Peyer's patch (tissue), 4 donors: ENCODE measurements around the gene RASGRP4. TPM values are rescaled to one million over a fixed set of nuclear protein-coding genes. Genes with fewer than 3 reads are reported as not detected.

Source experiments
- DNase-seq, 3 donors: peaks; one replicate each; pipeline ENCODE4 v3.0.0-alpha.2; 2017 to 2019
- H3K27ac ChIP-seq, 4 donors: fragments of 200-600 bp; sonication (generic); one replicate each; pipeline ENCODE4 v1.5.1; 2016 to 2019
- H3K27me3 ChIP-seq, 2 donors: fragments of 200-600 bp; sonication (generic); one replicate each; pipeline ENCODE4 v1.5.1; 2019
- H3K36me3 ChIP-seq, 3 donors: fragments of 200-600 bp; sonication (generic); one replicate each; pipeline ENCODE4 v1.5.1; 2016 to 2019
- H3K4me1 ChIP-seq, 4 donors: fragments of 200-600 bp; sonication (generic); one replicate each; pipeline ENCODE4 v1.5.1; 2016 to 2019
- H3K4me3 ChIP-seq, 4 donors: fragments of 200-600 bp; sonication (generic); 1 replicate in 3 of 4; 2 replicates in 1 of 4; pipeline ENCODE4 v1.5.1; 2016 to 2019; ENCODE audit warnings: mild to moderate bottlenecking in 1 of 4
- H3K9me3 ChIP-seq, 4 donors: fragments of 200-600 bp; sonication (generic); one replicate each; pipeline ENCODE4 v1.5.1; 2016 to 2019; ENCODE audit warnings: mild to moderate bottlenecking in 1 of 4
- POLR2A ChIP-seq, 2 donors: fragments of 450-650 bp; IDR thresholded peaks; one replicate each; pipeline ENCODE4 v1.5.1; 2017; ENCODE audit warnings: antibody characterized with exemption in 2 of 2, mild to moderate bottlenecking in 2 of 2, moderate library complexity in 2 of 2
- total RNA-seq, 4 donors: library from RNA; depleted of rRNA; stranded (reverse); fragments of >200 nt; gene quantifications; one replicate each; pipeline ENCODE4 v1.1.0, GENCODE V29; 2016
- TF ChIP-seq, protein P1 (sequence below), 6 experiments: fragments of 450-650 bp in 4 of 6; fragments of 200-600 bp in 2 of 6; sonication (generic) in 1 of 6; IDR thresholded peaks; one replicate each; pipeline ENCODE4 v1.5.1; 2017 to 2019; ENCODE audit warnings: antibody characterized with exemption in 6 of 6, mild to moderate bottlenecking in 3 of 6, moderate library complexity in 1 of 6

Gene RASGRP4
- total RNA-seq, 4 donors from 2014 or later, result 0.70 to 9.1 (median 1.7) TPM

DNA sequence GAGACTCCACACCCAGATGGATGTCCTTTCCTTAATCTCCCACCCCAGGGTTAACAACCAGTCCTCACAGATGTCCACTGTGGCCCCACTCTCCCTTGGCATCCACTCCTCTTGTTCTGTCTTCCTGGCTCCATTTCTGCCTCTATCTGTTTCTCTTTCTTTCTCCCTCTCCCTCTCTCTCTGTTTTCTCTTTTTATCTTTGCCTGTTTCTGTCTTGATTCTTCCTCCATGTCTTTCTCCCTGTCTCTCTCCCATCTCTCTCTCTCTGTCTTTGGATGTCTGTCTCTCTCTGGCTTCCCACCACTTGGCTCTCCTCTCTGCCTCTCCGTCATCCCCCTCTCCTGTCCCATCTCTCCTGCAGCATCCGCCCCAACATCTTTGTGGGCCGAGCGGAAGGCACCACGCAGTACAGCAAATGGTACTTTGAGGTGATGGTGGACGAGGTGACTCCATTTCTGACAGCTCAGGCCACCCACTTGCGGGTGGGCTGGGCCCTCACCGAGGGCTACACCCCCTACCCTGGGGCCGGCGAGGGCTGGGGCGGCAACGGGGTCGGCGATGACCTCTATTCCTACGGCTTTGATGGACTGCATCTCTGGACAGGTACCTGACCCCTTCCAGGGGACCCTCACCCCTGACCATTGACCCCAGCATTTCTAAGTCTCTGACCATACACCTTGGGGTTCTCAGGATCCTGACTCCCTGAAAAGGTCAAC lies 31.8 kb upstream of the RASGRP4 start:
- Histone ChIP-seq H3K27me3 (no peaks in the 10 kb centered on the region), H3K4me1 (no peaks in the 10 kb centered on the region), H3K9me3 (no peaks in the 10 kb centered on the region), H3K4me3 (no peak overlapping the region), H3K36me3 (no peaks in the 10 kb centered on the region), H3K27ac (no peak overlapping the region)
- no peak for DNase-seq
- TF ChIP-seq, protein P1, sequence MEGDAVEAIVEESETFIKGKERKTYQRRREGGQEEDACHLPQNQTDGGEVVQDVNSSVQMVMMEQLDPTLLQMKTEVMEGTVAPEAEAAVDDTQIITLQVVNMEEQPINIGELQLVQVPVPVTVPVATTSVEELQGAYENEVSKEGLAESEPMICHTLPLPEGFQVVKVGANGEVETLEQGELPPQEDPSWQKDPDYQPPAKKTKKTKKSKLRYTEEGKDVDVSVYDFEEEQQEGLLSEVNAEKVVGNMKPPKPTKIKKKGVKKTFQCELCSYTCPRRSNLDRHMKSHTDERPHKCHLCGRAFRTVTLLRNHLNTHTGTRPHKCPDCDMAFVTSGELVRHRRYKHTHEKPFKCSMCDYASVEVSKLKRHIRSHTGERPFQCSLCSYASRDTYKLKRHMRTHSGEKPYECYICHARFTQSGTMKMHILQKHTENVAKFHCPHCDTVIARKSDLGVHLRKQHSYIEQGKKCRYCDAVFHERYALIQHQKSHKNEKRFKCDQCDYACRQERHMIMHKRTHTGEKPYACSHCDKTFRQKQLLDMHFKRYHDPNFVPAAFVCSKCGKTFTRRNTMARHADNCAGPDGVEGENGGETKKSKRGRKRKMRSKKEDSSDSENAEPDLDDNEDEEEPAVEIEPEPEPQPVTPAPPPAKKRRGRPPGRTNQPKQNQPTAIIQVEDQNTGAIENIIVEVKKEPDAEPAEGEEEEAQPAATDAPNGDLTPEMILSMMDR (IDR thresholded peaks at IDR 0.05), result no peak
- TF ChIP-seq POLR2A (IDR thresholded peaks at IDR 0.05), result no peak

DNA sequence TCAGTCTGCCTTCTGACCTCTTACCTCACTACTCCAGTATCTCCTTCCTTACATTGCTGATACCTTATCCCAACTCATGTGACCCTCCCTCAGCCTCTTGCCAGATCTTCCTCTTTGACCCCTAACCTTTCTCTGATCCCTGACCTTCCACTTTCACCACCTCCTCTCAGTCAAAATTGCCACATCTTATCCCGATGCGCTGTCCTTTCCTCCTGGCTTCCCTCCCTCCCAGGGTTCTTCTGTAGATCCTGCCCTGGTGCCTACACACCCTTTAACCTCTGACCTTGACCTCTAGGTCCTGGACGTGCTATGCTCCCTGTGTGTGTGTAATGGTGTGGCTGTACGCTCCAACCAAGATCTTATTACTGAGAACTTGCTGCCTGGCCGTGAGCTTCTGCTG lies 31.2 kb upstream of the RASGRP4 start:
- Histone ChIP-seq H3K27ac (no peak overlapping the region), H3K36me3 (no peaks in the 10 kb centered on the region), H3K27me3 (no peaks in the 10 kb centered on the region), H3K9me3 (no peaks in the 10 kb centered on the region), H3K4me1 (no peaks in the 10 kb centered on the region), H3K4me3 (no peak overlapping the region)
- DNase-seq, result no peak
- TF ChIP-seq POLR2A (IDR thresholded peaks at IDR 0.05), result no peak
- TF ChIP-seq, protein P1 (IDR thresholded peaks at IDR 0.05), result no peak

DNA sequence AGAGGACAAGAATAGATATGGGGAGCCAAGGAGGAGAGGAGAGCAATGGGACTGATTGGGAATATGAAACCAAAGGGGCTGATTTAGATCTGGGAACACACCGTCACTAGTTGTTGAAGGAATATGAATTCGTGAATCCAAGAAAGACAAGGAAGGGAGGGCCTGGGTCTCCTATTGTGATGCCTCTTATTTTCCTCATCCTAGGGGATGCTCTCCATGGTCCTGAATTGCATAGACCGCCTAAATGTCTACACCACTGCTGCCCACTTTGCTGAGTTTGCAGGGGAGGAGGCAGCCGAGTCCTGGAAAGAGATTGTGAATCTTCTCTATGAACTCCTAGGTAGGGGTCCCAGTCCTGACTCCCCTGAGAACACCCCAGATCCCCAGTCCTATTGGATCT lies 29.0 kb upstream of the RASGRP4 start:
- no peaks in the 10 kb centered on the region for H3K9me3 ChIP-seq
- no peak overlapping the region for H3K27ac ChIP-seq
- TF ChIP-seq, protein P1 (IDR thresholded peaks at IDR 0.05), result no peak
- TF ChIP-seq POLR2A (IDR thresholded peaks at IDR 0.05), result no peak
- H3K4me3 ChIP-seq, result no peak overlapping the region
- no peak for DNase-seq
- no peaks in the 10 kb centered on the region for H3K4me1 ChIP-seq
- H3K36me3 ChIP-seq, result no peaks in the 10 kb centered on the region
- H3K27me3 ChIP-seq, result no peaks in the 10 kb centered on the region

DNA sequence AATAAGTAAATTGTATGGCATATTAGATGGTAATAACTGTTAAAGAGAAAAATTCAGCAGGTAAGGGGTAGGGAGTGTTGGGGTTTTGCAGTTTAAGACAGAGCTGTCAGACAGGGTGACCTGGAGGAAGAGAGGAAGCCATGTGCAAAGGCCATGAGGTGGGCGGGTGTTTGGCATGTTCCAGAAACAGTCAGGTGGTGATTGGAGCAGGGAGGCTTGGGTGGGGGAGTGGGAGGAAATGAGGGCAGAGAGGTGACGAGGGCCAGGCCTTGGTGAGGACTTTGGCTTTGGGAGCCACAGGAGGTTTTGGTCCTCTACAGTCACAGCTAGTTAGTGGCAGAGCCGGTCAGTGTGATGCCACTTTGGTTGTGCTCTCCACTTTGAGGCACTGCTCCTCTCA lies 27.6 kb upstream of the RASGRP4 start:
- H3K9me3 ChIP-seq, result no peaks in the 10 kb centered on the region

DNA sequence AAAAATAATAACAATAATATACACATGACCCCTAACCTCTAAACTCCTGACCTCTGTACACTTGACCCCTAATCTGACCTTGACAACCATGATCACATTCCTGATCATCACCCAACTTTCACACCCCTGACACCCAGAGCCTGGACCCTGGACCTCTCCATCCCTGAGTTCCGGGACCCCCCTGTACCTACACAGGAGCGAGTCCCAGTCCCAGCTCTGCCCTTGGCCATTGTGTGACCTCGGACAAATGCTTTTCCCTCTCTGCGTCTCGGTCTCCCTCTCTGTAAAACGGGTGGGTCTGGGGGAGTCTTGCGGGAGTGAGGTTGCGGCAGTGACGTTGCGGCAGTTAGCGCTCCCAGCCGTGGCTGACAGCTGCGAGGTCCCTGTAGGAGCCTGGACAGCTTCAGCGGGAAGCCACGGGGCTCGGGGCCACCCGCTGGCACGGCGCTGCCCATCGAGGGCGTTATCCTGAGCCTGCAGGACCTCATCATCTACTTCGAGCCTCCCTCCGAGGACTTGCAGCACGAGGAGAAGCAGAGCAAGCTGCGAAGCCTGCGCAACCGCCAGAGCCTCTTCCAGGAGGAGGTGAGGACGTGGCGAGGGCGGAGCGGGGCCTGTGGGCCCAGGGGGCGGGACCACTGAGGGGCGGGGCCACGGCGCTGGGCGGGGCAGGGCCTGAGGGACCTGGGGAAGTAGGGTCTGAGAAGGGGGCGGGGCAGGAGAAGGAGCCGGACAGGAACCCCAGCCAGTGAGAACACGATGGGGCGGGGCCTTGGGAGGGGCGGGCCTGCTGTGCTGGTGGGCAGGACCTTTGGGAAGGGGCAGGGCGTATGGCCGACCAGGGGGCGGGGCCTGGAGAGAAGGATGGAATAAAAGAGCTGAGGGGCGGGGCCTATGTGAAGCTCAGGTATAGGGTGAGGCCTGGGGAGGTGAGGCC lies 26.7 kb upstream of the RASGRP4 start:
- Histone ChIP-seq H3K9me3 (no peaks in the 10 kb centered on the region), H3K27me3 (no peaks in the 10 kb centered on the region), H3K4me3 (no peak overlapping the region), H3K4me1 (no peaks in the 10 kb centered on the region), H3K36me3 (no peaks in the 10 kb centered on the region), H3K27ac (no peak overlapping the region)
- TF ChIP-seq, protein P1 (IDR thresholded peaks at IDR 0.05), result no peak
- TF ChIP-seq POLR2A (IDR thresholded peaks at IDR 0.05), result no peak
- no peak for DNase-seq

More for the DNA sequence above, 27.6 kb upstream of the RASGRP4 start:
- TF ChIP-seq POLR2A (IDR thresholded peaks at IDR 0.05), result no peak
- TF ChIP-seq, protein P1 (IDR thresholded peaks at IDR 0.05), result no peak
- H3K4me1 ChIP-seq, result no peaks in the 10 kb centered on the region
- H3K27me3 ChIP-seq, result no peaks in the 10 kb centered on the region
- no peak for DNase-seq
- H3K27ac ChIP-seq, result no peak overlapping the region
- H3K4me3 ChIP-seq, result no peak overlapping the region
- no peaks in the 10 kb centered on the region for H3K36me3 ChIP-seq
